Lower leg skin (tissue), 3 donors: Measurements from ENCODE around the gene ME1.

Source experiments
- POLR2A ChIP-seq, 2 donors: fragments of 450-650 bp; IDR thresholded peaks; one replicate each; pipeline ENCODE4 v1.6.1; 2016 to 2017; ENCODE audit warnings: antibody characterized with exemption in 2 of 2, mild to moderate bottlenecking in 1 of 2, moderate library complexity in 1 of 2
- TF ChIP-seq, protein P1 (sequence below), 3 donors: fragments of 450-650 bp; IDR thresholded peaks; one replicate each; pipeline ENCODE4 v1.5.1; 2016; ENCODE audit warnings: antibody characterized with exemption in 3 of 3, mild to moderate bottlenecking in 3 of 3, moderate library complexity in 2 of 3

GRCh38 chr6:83231146-83231545 is 199.7 kb downstream of the ME1 start:
- no peak for TF ChIP-seq POLR2A (IDR thresholded peaks at IDR 0.05)
- TF ChIP-seq, protein P1, sequence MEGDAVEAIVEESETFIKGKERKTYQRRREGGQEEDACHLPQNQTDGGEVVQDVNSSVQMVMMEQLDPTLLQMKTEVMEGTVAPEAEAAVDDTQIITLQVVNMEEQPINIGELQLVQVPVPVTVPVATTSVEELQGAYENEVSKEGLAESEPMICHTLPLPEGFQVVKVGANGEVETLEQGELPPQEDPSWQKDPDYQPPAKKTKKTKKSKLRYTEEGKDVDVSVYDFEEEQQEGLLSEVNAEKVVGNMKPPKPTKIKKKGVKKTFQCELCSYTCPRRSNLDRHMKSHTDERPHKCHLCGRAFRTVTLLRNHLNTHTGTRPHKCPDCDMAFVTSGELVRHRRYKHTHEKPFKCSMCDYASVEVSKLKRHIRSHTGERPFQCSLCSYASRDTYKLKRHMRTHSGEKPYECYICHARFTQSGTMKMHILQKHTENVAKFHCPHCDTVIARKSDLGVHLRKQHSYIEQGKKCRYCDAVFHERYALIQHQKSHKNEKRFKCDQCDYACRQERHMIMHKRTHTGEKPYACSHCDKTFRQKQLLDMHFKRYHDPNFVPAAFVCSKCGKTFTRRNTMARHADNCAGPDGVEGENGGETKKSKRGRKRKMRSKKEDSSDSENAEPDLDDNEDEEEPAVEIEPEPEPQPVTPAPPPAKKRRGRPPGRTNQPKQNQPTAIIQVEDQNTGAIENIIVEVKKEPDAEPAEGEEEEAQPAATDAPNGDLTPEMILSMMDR (IDR thresholded peaks at IDR 0.05) = no peak
